Measurements from ENCODE around the gene KISS1R. TPM values are rescaled to one million over a fixed set of nuclear protein-coding genes. Genes with fewer than 3 reads are reported as not detected.

The KISS1R gene
- total and polyA plus RNA-seq, 12 donors: 0.25 to 0.44 TPM; not detected in 10

DNA sequence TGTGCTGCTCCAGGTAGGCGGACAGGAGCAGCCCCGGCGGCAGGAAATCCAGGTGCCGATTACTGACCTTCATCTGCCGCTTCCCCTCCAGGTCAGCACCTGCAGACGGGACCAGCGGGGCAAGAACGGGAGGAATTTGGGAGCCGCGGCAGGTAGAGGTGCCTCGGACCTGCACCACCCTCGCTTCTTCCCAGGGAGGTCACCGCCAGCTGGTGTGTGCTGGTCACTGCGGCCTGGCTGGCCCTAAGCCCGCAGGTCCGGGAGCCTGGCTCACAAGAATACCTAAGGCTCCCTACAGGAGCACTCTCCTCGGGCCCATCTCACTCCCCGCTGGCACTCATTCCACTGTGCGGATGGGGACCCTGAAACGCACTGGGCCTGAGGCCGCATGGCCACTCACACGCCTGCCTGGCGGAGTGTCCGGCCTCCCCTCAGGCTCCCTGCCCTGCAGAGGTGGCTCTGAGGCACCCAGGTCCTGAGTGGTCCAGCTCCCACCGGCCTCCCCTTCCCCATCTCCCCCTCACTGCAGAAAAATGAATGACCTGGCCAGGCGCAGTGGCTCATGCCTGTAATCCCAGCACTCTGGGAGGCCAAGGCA lies 19.6 kb upstream of the KISS1R start:
- peaks cover 0 to 3% of the 10 kb centered on the region in 2 donors for H3K36me3 ChIP-seq (replicated peaks in 1 of 2)
- no peak for TF ChIP-seq POLR2A (IDR thresholded peaks at IDR 0.05)
- TF ChIP-seq, protein P1, sequence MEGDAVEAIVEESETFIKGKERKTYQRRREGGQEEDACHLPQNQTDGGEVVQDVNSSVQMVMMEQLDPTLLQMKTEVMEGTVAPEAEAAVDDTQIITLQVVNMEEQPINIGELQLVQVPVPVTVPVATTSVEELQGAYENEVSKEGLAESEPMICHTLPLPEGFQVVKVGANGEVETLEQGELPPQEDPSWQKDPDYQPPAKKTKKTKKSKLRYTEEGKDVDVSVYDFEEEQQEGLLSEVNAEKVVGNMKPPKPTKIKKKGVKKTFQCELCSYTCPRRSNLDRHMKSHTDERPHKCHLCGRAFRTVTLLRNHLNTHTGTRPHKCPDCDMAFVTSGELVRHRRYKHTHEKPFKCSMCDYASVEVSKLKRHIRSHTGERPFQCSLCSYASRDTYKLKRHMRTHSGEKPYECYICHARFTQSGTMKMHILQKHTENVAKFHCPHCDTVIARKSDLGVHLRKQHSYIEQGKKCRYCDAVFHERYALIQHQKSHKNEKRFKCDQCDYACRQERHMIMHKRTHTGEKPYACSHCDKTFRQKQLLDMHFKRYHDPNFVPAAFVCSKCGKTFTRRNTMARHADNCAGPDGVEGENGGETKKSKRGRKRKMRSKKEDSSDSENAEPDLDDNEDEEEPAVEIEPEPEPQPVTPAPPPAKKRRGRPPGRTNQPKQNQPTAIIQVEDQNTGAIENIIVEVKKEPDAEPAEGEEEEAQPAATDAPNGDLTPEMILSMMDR (IDR thresholded peaks at IDR 0.05): no peak
- no peaks in the 10 kb centered on the region for H3K27me3 ChIP-seq
- no peak overlapping the region for H3K4me3 ChIP-seq
- intact Hi-C loops (cut with DNase I): no loop called here
- H3K4me1 ChIP-seq (replicated peaks in 1 of 2): peaks cover 0 to 7% of the 10 kb centered on the region in 2 donors
- 92 to 94% (median 93%) methylated on average over 12 to 26 of the region's 26 CpGs for WGBS, 4 donors
- no peak overlapping the region for H3K27ac ChIP-seq
- DNase-seq: no peak
- no peaks in the 10 kb centered on the region for H3K9me3 ChIP-seq (replicated peaks in 1 of 3)

DNA sequence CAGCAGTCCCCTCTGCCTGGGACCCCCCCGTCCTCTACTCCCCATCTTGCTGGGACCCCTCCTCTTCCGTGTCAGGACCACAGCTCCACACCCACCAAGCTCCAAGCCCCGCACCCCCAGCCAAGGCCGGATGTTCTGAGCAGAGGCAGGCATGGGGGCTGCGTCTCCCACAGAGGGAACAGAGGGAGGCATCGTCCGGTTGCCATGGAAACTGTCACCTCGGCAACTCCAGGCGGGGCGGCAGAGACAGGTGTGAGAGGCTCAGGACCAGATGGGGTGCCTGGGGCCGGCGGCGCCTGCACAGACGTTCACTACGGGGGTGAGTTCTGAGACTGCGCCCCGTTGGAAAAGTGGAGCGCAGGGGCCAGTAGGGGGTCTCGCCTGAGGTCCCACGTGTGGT lies 18.5 kb upstream of the KISS1R start:
- H3K4me3 ChIP-seq: no peak overlapping the region
- H3K27me3 ChIP-seq: no peaks in the 10 kb centered on the region
- intact Hi-C loops (cut with DNase I): no loop called here
- H3K4me1 ChIP-seq (replicated peaks in 1 of 2): peaks cover 3 to 8% of the 10 kb centered on the region in 2 donors
- WGBS, 4 donors: 79 to 86% (median 82%) methylated on average over 9 to 20 of the region's 20 CpGs
- H3K36me3 ChIP-seq (replicated peaks in 1 of 2): peaks cover 0 to 3% of the 10 kb centered on the region in 2 donors
- DNase-seq: peak in 1 of 7 donors; percentile 78
- H3K9me3 ChIP-seq (replicated peaks in 1 of 3): no peaks in the 10 kb centered on the region
- TF ChIP-seq POLR2A (IDR thresholded peaks at IDR 0.05): no peak
- TF ChIP-seq, protein P1 (IDR thresholded peaks at IDR 0.05): no peak
- H3K27ac ChIP-seq: no peak overlapping the region

DNA sequence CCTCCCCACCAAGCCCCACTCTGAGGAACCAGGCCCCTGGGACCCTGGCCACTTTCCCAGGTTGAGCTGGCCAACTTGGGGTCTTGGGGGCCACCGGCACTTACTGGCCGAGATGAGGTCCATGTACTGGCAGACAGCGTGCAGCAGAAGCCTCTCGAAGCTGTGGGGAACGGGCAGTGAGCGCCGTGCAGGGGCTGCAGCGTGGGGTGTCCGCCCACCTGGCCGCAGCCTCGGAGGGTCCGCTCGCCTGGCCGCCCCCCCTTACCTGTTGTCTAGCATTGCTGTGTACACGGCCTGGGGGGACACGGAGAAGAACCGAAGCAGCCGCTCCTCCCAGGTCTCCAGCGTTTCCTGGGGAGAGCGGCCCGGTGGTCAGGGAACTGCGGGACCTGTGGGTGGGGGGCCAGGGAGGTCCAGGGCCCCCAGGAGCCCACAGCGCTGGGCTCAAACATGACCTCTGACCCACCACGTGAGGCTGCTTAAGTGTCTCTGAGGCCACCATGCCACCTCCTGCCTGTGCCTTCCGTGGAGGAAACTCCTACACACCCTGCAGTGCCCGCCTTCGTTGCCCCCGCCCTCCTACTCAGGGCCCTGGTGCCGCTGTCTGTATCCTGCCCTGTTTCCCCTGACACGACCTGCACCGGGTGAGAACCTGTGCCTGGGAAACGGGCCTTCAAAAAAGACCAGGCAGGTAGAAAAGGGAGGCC lies 17.6 kb upstream of the KISS1R start:
- H3K27ac ChIP-seq: no peak overlapping the region
- H3K4me3 ChIP-seq: no peak overlapping the region
- H3K27me3 ChIP-seq: no peaks in the 10 kb centered on the region
- H3K36me3 ChIP-seq (replicated peaks in 1 of 2): peaks cover 0 to 3% of the 10 kb centered on the region in 2 donors
- no peaks in the 10 kb centered on the region for H3K9me3 ChIP-seq (replicated peaks in 1 of 3)
- intact Hi-C loops (cut with DNase I): no loop called here
- TF ChIP-seq, protein P1 (IDR thresholded peaks at IDR 0.05): no peak
- no peak for TF ChIP-seq POLR2A (IDR thresholded peaks at IDR 0.05)
- peaks cover 3 to 6% of the 10 kb centered on the region in 2 donors for H3K4me1 ChIP-seq (replicated peaks in 1 of 2)
- DNase-seq: no peak
- 88 to 92% (median 91%) methylated on average over 9 to 32 of the region's 32 CpGs for WGBS, 4 donors

DNA sequence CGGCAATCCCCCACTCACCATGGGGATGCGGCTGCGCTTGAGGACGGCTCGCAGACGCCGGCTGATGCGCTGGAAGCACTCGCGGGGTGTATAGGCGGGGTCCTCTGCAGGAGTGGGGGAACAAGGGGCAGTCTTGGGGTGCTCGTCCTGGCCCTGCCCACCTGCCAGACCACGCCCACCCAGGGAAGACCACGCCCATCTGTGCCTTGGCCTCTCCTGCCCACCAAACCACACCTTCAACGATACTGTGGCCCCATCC lies 17.2 kb upstream of the KISS1R start:
- Histone ChIP-seq H3K4me1 (replicated peaks in 1 of 2) (peaks cover 3 to 6% of the 10 kb centered on the region in 2 donors), H3K36me3 (replicated peaks in 1 of 2) (peaks cover 0 to 3% of the 10 kb centered on the region in 2 donors), H3K27me3 (no peaks in the 10 kb centered on the region), H3K27ac (no peak overlapping the region), H3K9me3 (replicated peaks in 1 of 3) (no peaks in the 10 kb centered on the region), H3K4me3 (no peak overlapping the region)
- 62 to 93% (median 91%) methylated on average over 3 to 15 of the region's 15 CpGs for WGBS, 4 donors
- TF ChIP-seq, protein P1 (IDR thresholded peaks at IDR 0.05): no peak
- no peak for TF ChIP-seq POLR2A (IDR thresholded peaks at IDR 0.05)
- intact Hi-C loops (cut with DNase I): no loop called here
- DNase-seq: no peak

All from adrenal gland (tissue), 12 donors.